HG02571 (cell line): Measurements from ENCODE around the gene EPB41L2.
"Not testable (repeated sequence)": the region's sequence is repeated elsewhere in the genome, so short reads cannot be mapped to it uniquely, and the experiment has no call there.

Experiments used
- ATAC-seq: cut with Tn5 transposase; IDR thresholded peaks from one replicate; pipeline ENCODE4 v1.9.1; 2021; ENCODE audit warnings: mild to moderate bottlenecking, moderate library complexity; ENCODE audit not compliant: unreplicated experiment

EPB41L2 gene

DNA sequence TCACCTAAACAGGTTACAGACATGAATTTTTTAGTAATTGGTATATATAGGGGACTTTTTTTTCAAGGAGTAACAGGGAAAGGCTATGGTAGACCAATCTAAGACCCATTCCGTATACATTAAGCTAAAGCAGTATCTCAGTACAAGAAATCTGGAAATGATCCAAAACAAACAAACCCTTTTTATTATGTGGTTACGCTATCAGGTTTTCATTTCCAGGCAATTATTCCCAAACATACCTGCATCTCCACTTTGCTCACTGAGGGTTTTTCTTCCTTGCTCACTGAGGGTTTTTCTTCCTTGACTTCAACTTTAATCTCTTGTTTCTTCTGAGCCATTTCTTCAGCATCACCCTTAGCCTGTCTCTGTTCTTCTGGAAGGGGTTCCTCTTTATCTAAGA lies 107.3 kb downstream of the EPB41L2 start:
- ATAC-seq, result no peak

DNA sequence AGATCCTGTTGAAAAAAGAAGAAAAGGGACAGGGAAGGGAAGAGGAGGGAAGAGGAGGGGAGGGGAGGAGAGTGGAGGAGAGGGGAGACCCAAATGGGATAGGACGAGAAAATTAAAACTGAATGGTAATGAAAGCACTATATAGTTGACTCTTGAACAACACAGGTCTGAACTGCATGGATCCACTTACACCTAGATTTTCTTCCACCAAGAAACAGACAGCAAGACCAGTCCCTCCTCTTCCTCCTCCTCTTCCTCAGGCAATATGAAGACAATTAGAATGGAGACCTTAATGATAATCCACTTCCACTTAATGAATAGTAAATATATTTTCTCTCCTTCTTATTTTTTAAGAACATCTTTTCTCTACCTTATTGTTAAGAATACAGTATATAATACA lies 113.5 kb downstream of the EPB41L2 start:
- ATAC-seq, result no peak

DNA sequence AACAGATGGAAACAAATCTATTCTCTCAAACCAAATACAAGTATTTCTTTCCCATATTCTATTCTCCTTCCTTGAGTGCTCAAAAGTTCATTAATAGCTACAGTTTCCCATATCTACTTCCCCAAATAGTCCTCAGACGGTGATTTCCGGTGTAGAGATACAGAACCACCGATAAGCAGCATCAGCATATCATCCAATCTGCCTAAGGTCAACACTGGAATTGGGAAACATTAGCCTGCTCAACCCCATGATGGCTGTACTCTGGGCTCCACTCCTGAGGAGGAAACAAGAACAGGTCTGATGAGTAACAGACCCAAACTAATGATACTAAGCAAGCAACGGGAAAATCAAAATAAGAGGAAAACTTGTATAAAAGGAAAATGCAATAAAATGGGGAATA lies 115.6 kb downstream of the EPB41L2 start:
- ATAC-seq, result no peak

DNA sequence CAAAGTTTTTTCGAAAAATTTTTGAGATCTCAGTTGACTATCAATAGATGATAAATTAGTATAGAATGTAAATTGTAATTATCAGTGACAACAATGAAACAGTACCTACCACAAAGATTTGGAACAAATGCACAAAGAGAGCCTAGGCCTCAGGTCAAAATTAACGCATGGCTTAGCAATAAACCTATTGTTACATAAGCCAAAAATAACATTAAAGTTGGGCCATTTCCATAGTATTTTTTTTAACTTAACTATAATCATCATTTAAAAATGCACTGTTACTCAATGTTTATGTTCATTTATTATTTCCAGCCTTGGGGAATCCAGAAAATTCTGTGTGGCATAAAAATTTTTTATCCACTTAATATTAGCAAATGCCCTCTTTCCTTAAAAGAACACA lies 117.0 kb downstream of the EPB41L2 start:
- ATAC-seq, result no peak

DNA sequence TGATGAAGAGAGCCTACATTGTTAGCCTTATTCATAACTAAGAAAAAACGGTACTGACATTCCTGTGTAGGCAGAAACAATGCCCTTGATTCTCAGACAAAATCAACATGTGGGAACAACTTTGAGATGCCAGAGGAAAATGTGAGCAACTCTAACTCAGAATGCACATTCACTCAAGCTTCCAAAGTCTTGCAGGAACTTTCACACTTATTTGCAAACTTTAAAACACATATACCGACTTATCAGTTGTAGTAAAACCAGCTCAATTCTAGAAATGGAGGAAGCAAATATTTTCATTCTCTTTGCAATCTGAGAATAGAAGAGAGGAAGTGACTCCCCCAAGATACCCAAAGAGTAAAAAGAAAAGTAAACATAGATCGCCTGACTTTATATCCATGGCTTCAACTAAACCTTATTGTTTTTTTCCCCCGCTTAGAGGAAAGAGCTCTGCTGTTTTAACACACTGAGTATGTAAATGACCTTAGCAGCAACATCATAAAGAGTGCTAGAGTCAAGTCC lies 117.6 kb downstream of the EPB41L2 start:
- no peak for ATAC-seq

DNA sequence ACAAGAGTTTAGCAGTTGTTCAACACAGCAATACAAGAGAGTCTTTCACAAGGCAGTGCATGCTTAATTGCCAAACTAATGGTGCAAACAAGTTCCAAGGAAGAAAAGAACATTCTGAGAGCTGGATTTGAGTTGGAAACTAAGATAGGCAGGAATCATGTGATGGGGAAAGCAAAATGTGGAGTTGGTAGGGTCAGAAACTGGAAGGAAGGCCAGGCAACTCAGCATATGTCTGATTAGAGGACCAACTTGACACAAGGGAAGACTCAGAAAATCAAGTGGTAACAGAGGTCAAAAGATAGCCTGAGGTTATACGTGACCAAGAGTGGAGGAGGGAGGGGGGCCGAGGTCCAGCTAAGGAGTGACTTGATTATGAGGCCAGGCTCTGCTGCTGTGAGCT lies 118.6 kb downstream of the EPB41L2 start:
- no peak for ATAC-seq

DNA sequence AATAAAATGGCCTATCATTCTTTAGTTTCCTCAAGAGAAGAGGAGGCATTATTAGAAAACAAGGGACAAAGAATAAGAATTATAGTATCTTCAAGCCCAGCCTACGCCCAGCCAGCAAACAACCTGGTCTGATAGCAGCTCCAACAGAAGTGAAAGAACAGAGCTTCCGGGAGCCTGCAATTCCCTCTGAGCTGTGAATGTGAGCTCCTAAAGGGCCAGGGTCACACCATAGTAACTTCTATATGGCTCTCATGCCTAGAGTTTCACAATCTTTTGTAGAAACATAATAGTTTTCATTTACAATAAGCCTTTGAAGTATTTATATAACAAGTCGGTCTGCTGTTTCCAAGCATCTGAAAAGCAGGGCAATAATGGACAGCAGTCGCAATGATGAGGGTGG lies 119.3 kb downstream of the EPB41L2 start:
- ATAC-seq, result no peak

DNA sequence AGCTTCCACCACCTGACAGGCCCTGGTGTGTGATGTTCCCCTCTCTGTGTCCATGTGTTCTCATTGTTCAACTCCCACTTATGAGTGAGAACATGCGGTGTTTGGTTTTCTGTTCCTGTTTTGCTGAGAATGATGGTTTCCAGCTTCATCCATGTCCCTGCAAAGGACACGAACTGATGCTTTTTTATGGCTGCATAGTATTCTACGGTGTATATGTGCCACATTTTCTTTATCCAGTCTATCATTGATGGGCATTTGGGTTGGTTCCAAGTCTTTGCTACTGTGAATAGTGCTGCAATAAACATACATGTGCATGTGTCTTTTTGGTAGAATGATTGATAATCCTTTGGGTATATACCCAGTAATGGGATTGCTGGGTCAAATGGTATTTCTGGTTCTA lies 120.3 kb downstream of the EPB41L2 start:
- ATAC-seq, result not testable (repeated sequence)

DNA sequence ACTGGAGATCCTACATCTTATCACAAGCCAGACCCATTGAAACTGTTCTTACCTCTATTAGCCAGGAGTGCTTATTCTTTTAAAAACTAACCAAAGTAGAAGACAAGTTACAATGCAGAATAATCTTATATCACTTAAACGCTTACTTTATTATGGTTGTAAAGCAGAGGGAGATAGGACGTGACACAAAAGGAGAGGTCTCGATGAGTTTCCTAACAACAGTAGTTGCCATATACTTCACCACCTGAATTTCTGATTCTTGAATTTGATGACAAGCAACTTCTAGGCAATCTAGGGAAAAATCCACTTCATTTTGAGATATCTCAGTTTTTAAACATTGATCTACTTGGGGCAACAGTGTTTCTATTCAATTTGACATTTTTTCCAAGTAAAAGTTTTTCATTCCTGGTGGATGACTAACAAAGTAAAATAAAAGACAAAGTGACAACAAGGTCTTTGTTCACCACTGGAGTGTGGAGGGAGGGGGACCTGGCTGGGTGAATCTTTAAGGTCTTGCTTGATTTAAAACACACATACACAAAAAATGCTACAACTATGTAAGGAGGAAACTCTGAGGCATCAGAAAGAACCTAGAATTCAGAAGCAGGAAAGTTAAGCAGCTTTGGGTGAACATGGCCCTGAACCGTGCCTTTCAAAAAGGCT lies 125.0 kb downstream of the EPB41L2 start:
- ATAC-seq, result no peak

DNA sequence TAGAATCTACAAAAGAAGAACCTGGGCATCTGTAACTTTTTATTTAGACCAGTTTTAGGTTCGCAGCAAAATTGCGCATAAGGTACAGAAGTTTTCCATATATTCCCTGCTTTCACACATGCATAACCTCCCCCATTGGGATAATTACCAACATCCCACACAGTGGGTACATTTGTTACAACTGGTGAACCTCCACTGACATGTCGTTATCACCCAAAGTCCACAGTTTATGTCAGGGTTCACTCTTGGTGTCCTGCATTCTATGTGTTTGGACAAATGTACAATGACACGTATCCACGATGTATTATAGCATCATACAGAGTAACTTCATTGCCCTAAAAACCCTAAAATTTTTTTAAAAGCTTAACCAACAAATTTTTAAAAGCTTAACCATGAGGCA lies 126.1 kb downstream of the EPB41L2 start:
- no peak for ATAC-seq

DNA sequence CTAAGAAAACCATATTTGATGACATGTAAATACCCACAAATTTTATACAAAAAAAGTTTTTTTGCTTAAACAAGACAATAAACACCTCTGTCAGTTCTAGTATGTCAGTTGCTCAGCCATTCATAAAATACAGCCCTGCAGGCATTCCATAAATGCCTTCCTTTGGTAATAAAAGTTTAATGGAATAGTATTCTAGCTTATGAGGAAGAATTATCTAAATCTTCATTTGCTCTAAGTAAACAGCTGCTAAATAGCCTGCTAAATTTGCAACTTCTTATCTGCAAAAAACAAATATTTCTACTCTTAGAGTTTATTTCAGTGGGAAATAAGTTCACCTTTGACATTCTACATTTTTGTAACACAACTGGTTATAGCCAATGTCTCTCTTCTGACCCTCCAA lies 127.1 kb downstream of the EPB41L2 start:
- no peak for ATAC-seq

DNA sequence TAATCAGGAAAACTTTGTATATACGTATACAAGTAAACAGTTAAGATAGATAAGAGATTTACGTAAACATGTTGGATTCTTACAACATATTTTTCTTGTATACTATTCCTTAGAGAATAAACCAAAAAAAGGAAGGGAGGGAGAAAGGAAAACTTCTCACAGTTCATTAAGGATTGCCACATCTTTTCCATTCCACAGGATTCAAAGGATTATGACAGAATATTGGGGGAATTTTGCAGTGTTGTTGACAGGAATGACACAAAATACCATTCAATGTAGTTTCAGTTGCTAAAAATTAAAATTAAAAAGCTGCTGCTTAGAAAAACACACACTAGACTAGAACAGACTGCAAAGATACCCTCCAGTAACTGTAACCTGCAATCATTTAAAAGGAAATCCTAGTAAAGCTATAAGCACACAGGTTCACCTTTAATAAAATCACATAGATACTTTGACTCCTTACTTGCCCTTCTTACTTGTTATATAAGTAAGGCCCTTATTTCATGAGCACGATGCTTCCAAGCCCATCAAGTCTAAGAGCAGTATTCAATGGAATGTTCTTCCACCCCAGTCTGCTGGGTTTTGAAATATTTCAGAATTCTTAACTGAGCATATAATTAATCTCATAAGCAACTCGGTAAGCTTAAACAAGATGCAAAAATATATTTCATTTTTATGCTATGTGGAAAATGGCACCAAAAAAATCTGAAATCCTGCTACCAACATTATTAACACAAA lies 128.0 kb downstream of the EPB41L2 start:
- ATAC-seq, result no peak

DNA sequence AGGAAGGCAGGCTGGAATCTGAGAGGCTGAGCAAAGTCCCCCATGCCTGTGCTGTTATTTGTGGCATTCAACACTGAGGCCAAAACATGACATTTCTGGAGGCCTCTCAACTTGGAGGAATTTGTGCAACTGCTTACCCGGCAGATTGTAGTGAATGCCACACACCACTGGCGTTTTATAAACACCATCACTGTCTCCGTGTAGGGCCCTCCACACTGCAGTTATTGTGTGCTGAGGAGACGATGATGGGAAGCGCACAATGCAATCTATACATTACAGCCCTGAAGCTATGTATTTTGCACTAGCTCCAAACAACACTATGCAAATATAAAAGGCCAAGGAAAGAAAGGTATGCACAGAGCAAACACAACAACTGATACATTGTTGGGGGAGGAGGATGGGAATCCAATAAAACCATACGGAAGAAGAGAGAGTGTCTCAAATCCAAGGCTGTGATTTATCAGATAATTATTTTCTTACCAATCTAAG lies 129.3 kb downstream of the EPB41L2 start:
- no peak for ATAC-seq

DNA sequence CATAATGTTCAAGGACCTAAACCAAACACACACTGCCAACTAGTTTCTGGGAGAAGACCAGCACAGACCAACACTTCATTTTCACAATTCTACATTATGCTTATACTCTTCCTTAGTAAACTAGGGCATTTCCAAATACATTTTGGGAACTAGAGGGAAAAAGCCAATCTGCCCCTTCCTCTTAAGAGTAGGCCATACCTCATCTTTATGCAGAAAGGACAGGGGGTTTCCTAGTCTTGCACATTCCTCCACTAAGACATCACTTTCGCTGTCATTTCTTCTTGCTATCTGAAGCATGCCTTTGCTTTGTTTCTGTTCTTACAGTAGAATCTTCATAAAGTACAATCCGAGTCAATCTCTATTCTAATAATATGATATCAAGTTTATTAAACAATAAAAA lies 130.1 kb downstream of the EPB41L2 start:
- no peak for ATAC-seq

DNA sequence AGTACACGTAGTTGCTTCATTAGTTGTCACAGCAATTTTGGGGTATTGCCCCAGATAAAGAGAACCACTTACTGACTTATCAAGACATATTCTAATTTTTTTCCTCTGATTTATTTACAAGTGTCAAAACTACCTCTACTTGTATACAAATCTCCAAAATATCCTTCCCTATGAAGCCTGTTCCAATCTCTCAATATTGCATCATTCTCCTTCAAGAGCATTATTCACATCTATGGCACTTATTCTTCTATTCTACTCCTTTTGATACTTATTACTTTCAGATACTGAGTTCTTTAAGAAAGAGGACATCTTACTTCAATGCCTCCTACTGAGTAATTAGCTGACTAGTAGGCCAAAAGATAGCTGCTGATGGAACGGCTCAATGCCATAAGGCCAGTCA lies 130.6 kb downstream of the EPB41L2 start:
- ATAC-seq, result no peak

DNA sequence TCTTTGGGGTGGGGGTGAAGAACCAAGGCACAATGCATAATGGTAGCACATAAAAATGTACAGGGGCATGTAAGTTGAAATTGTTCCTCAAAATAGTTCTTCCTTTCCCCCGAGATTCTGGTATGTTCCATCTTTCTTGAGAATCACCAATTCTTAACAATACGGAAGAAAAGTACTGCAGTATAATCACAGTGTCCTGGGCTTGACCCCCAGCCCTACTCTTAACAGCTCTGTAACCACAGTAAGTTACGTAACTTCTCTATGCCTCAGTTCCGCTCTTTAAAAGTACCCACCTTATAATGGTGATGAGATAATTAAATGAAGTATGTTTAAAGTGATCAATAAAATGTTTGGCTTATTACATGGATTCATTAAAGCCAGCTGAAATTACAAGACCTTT lies 131.4 kb downstream of the EPB41L2 start:
- no peak for ATAC-seq

DNA sequence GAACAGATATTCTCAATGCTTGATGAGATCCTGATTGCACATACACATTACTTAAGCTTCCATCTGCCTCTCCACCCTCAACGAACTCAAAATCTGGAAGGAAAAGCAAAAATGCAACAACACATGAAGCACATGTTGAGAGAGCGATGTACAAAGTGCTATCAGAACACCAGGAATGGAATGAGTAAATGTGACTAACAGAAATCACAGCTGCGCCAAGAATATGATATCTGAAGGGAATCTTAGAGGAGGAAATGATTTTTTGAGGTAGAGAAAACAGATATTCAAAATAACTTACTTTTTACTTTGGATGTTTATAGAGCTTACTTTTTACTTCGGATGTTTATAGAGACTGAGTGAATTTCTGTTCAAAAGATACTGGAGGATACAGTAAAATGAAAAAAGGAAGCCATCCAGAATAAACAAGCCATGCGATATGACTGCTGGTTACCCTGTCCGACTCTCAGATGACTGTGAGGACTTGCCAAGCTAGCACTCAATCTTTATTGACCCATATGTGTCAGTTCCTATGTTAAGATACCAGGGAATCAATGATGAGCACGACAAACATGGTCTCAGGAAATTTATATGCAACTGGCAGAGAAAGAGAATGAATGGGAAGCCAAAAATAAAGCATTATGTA lies 133.9 kb downstream of the EPB41L2 start:
- ATAC-seq, result no peak

DNA sequence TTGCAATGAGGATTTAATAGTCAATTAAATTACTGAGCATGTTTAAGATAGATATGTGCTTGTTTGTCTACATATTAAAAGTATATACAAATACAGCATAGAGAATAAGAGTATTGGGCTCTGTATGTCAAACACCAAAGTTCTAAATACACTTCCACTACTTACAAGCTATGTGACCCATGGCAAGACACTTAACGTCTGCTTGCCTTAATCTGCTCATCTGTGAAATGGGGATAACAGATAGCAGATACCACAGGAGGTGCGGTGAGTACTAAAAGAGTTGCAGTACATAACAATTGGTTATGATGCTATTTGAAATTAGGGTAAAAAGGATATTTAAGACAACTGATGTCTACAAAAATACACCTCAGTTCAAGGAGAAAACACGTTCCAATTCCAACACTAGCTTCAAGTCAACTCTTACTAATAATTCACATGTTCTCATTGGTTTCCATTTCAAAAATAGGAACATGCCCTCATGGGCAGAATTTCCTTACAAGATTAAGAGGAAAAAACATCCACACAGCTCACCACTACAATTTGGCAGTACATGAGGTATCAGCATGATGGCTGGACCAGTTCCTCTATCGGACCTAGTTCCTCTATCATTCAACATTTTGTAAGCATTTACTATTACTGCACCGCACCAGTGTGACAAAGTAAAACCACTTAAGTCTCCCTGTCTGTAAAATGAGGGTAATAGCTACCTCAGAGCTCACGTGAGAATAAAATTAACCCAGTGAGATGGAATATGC lies 134.7 kb downstream of the EPB41L2 start:
- ATAC-seq, result no peak

DNA sequence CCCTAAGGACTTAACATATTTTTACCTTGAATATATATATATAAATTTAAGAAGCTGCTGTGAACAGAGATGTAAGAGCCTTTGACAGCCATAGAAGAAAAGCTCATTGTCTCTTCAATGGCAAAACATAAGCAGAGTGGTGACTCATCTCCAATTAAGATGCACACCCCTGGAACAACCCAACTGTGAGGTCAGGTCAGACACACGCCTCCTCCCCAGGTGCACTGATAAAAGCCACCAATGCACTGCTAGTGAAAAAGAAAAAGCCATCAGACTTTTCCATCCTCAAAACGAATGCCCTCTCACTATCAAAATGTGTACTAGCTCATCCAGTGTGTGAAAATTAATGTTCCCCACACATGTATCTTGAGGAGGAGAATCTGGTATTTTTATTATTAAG lies 135.7 kb downstream of the EPB41L2 start:
- no peak for ATAC-seq

DNA sequence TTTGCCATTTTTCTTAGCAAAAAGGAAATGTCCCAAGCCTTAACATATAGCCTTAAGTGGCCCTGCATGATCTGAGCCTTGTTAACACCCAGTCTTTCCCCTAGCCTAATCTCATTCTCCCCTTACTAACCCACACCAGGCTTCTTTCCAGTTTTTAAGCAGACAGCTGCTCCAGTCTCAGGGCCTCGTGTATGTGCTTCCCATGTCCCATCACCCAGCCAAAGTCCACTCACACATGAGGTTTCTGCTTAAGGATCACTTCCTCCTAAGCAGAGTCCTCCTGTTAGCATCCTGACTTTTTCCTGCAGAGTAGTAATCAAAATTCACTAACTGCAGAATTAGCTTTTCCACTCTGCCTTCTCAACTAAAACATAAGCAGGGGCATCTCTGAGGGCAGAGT lies 139.7 kb downstream of the EPB41L2 start:
- ATAC-seq, result no peak

DNA sequence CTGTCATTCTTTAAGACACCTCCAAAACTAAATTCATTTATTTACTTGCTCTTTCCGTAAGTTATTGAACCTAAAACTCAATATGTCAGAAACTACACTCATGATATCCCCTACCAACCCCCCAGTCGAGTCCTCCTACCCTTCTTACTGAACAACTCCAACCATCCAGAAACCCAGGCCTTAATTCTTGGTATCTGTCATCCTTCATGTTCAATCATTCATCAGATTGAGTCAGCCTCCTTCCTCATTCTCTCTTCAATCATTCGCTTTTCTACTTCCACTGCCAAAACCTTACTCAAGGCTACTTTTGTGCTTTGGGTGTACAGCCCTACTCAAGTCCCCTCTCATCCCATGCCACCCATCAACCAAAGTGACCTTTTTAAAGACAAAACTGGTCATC lies 140.1 kb downstream of the EPB41L2 start:
- ATAC-seq, result no peak
